GM23248 (cell line): ENCODE results near the gene TNNI3K. TPM values are rescaled to one million over a fixed set of nuclear protein-coding genes. Genes with fewer than 3 reads are reported as not detected.

Experiments
- DNase-seq: peaks from one replicate; pipeline ENCODE4 v3.0.0-alpha.2; 2015
- H2AFZ ChIP-seq: fragments of 200-600 bp; sonication (generic); 2 replicates; pipeline ENCODE4 v1.6.1; 2016; ENCODE audit warnings: antibody characterized with exemption
- H3F3A ChIP-seq: fragments of 200-600 bp; sonication (generic); 2 replicates; pipeline ENCODE4 v1.6.1; 2016; ENCODE audit warnings: mild to moderate bottlenecking, antibody characterized with exemption, mixed run types; ENCODE audit not compliant: insufficient read depth
- H3K27ac ChIP-seq: fragments of 200-600 bp; sonication (generic); 2 replicates; pipeline ENCODE4 v1.5.1; 2016; ENCODE audit warnings: mild to moderate bottlenecking
- H3K27me3 ChIP-seq: fragments of 200-600 bp; sonication (generic); replicated peaks from 2 replicates; pipeline ENCODE4 v1.6.1; 2016; ENCODE audit warnings: mild to moderate bottlenecking; ENCODE audit not compliant: insufficient read depth
- H3K36me3 ChIP-seq: fragments of 200-600 bp; sonication (generic); 2 replicates; pipeline ENCODE4 v1.6.1; 2016; ENCODE audit warnings: low read depth, mild to moderate bottlenecking
- H3K4me1 ChIP-seq: fragments of 200-600 bp; sonication (generic); 2 replicates; pipeline ENCODE4 v1.6.1; 2016; ENCODE audit warnings: mild to moderate bottlenecking; ENCODE audit not compliant: insufficient read depth
- H3K4me2 ChIP-seq: fragments of 200-600 bp; sonication (generic); one replicate; pipeline ENCODE4 v1.6.1; 2016; ENCODE audit warnings: mild to moderate bottlenecking; ENCODE audit not compliant: unreplicated experiment
- H3K4me3 ChIP-seq: fragments of 200-600 bp; sonication (generic); 2 replicates; pipeline ENCODE4 v1.5.1; 2016; ENCODE audit warnings: mild to moderate bottlenecking
- H3K79me2 ChIP-seq: fragments of 200-600 bp; sonication (generic); 2 replicates; pipeline ENCODE4 v1.6.1; 2016; ENCODE audit warnings: mild to moderate bottlenecking; ENCODE audit not compliant: insufficient read depth
- H3K9ac ChIP-seq: fragments of 200-600 bp; sonication (generic); 2 replicates; pipeline ENCODE4 v1.6.1; 2016; ENCODE audit warnings: mild to moderate bottlenecking
- H3K9me2 ChIP-seq: fragments of 200-600 bp; sonication (generic); 2 replicates; pipeline ENCODE4 v1.6.1; 2016; ENCODE audit warnings: mixed run types, mild to moderate bottlenecking, moderate library complexity; ENCODE audit not compliant: insufficient read depth
- H3K9me3 ChIP-seq: fragments of 200-600 bp; sonication (generic); one replicate; pipeline ENCODE4 v1.6.1; 2017; ENCODE audit warnings: low read depth
- H4K20me1 ChIP-seq: fragments of 200-600 bp; sonication (generic); 2 replicates; pipeline ENCODE4 v1.6.0; 2016; ENCODE audit not compliant: insufficient read depth
- EZH2 ChIP-seq: fragments of 200-600 bp; sonication (generic); IDR thresholded peaks from 2 replicates; pipeline ENCODE4 v1.6.1; 2018; ENCODE audit warnings: antibody characterized with exemption, mild to moderate bottlenecking; ENCODE audit not compliant: insufficient read depth, poor library complexity, severe bottlenecking
- EZH2phosphoT487 ChIP-seq: fragments of 200-600 bp; sonication (generic); IDR thresholded peaks from 2 replicates; pipeline ENCODE4 v1.6.1; 2018; ENCODE audit warnings: antibody characterized with exemption, moderate library complexity, mild to moderate bottlenecking, low read depth; ENCODE audit not compliant: insufficient read depth
- WGBS, 2 experiments: methylation state at CpG; one replicate each; pipeline ENCODE4 v1.1.6; 2015 to 2017; ENCODE audit warnings: low lambda C conversion rate in 2 of 2, low coverage in 1 of 2; ENCODE audit errors: missing lambda C conversion rate in 2 of 2; 5-methylcytosine and 5-hydroxymethylcytosine counted together
- in situ Hi-C: fragments of 300-500 bp; cut with MboI; formaldehyde crosslinking; loops from 2 replicates; pipeline ENCODE4 v1.15.0; 2020
- polyA plus RNA-seq: library from polyadenylated mRNA; unstranded; fragments of >200 nt; fragmentation: Nextera tagmentation; extraction: Ambion mirVana; gene quantifications from 2 replicates; pipeline ENCODE4 v1.2.1, GENCODE V29; 2016
- total RNA-seq: library from RNA; depleted of rRNA; stranded (reverse); fragments of >200 nt; shearing (Covaris generic); gene quantifications from 2 replicates; pipeline ENCODE4 v1.2.3, GENCODE V29; 2014

Gene TNNI3K
- total and polyA plus RNA-seq, 2 experiments from 2014 or later: not detected

DNA sequence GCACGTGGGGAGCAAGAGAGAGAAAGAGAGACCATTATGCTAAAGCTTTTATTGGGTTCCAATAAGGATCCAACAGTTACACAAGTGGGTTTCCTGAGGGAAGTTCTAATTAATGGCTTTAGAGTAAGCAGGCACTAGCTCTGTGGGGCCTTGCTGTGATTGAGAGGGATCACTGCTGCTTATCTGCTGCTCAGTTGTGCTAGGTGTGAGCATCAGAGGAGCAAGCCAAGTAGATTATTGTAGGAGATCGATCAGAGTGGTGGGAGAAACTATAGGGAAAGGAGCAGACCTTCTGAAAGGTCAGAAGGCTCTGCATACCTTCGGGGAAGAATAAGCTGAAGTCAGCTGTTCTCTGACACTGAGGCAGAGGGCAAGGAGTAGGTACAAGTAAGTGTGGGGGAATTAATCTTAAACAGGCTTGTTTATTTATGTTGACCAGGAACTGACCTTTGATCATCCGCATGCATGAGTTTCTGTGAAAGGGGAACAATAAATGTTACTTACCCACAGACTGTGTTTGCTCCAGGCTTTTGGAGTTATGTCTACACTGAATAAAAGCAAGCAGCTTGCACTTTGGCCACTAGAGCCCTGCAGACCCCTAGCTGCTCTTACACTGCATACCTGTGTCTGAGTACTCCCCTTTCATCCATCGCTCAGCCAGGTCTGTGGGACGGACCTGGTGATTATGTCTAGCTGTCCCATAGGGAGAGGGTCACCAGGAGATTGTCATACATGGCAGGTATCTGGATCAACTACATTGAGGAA lies 89.7 kb downstream of the TNNI3K start:
- H3F3A ChIP-seq: no peaks in the 10 kb centered on the region
- H3K4me3 ChIP-seq: no peak overlapping the region
- H3K9ac ChIP-seq: no peak overlapping the region
- no peak overlapping the region for H2AFZ ChIP-seq
- no peak for DNase-seq
- H3K4me1 ChIP-seq: no peaks in the 10 kb centered on the region
- no peaks in the 10 kb centered on the region for H3K36me3 ChIP-seq
- H3K27ac ChIP-seq: no peak overlapping the region
- H3K9me3 ChIP-seq: no peaks in the 10 kb centered on the region
- no peaks in the 10 kb centered on the region for H4K20me1 ChIP-seq
- TF ChIP-seq EZH2 (no peak), EZH2phosphoT487 (no peak)
- H3K4me2 ChIP-seq: no peak overlapping the region
- H3K27me3 ChIP-seq: no peaks in the 10 kb centered on the region
- no peaks in the 10 kb centered on the region for H3K9me2 ChIP-seq
- H3K79me2 ChIP-seq: no peaks in the 10 kb centered on the region
- in situ Hi-C loops: no loop called here
- WGBS, 2 experiments: 57% methylated on average over 6 of the region's 6 CpGs

DNA sequence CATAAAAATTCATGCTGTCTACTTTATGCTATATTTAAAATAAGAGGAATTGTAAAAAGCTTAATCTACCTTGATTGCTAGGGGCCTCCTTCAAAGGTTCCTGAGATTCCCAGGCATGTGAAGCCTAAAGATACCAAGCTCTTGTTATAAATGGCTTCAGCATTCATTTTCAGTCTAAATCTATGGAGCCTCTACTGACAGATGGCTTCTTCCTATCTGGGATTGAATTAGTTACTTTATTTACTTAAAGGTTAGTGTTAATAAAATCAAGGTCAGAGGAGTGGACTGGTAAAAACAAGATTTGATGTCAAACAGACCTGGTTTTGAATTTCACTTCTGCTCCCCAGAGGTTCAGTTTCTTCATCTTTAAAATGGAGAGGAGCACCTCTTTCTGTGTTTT lies 93.7 kb downstream of the TNNI3K start:
- H3K36me3 ChIP-seq: no peaks in the 10 kb centered on the region
- H3K9me2 ChIP-seq: no peaks in the 10 kb centered on the region
- no peaks in the 10 kb centered on the region for H4K20me1 ChIP-seq
- H3F3A ChIP-seq: no peaks in the 10 kb centered on the region
- H2AFZ ChIP-seq: no peak overlapping the region
- H3K4me2 ChIP-seq: no peak overlapping the region
- in situ Hi-C loops: no loop called here
- no peaks in the 10 kb centered on the region for H3K27me3 ChIP-seq
- no peaks in the 10 kb centered on the region for H3K9me3 ChIP-seq
- no peak overlapping the region for H3K4me3 ChIP-seq
- no peak overlapping the region for H3K27ac ChIP-seq
- H3K4me1 ChIP-seq: no peaks in the 10 kb centered on the region
- DNase-seq: no peak
- TF ChIP-seq EZH2 (no peak), EZH2phosphoT487 (no peak)
- no peak overlapping the region for H3K9ac ChIP-seq
- H3K79me2 ChIP-seq: no peaks in the 10 kb centered on the region

DNA sequence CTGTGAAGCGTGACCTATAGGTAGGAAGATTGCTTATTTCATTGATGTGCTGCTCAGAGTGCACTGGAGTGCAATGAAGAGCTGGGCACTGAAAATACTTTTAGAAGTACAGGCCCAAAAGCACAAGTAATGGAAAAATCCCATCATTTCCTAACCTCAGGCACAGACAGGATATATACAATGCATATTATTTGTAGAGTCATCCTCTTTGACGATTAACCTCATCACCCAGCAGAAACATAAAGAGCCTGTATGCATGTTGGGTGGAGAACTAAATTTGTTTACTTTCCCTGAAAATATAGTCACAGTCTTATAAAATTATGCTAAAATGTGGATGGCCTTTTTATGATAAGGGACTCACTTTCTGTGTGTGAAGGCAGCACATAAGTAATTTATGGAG lies 98.1 kb downstream of the TNNI3K start:
- no peak for DNase-seq
- no peak overlapping the region for H3K27ac ChIP-seq
- H3K9ac ChIP-seq: no peak overlapping the region
- H3K4me2 ChIP-seq: no peak overlapping the region
- no peaks in the 10 kb centered on the region for H3F3A ChIP-seq
- no peaks in the 10 kb centered on the region for H3K4me1 ChIP-seq
- WGBS, 2 experiments: 50 to 51% methylated on average over 2 of the region's 2 CpGs
- H3K79me2 ChIP-seq: no peaks in the 10 kb centered on the region
- no peaks in the 10 kb centered on the region for H4K20me1 ChIP-seq
- no peak overlapping the region for H2AFZ ChIP-seq
- H3K9me2 ChIP-seq: no peaks in the 10 kb centered on the region
- no peak overlapping the region for H3K4me3 ChIP-seq
- no peak for TF ChIP-seq EZH2
- in situ Hi-C loops: no loop called here
- H3K9me3 ChIP-seq: no peaks in the 10 kb centered on the region
- H3K27me3 ChIP-seq: no peaks in the 10 kb centered on the region
- H3K36me3 ChIP-seq: no peaks in the 10 kb centered on the region

DNA sequence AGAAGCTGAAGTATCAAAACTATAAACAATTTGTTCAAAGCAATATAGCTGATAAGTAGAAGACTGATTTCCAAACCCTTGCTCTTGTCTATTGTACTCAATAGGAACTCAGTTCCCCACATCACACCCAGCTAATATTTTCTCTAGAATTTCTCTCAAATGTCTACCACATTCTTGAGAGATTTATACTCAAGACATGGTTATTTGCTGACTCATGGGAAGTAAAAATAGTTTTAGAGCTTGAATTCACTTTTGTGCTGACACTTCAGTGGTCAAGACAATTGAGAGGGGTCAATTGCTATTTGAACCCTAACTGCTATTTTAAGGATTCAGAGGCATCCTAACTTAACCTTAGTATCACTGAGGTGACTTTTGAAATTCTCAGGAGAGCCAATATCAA lies 99.0 kb downstream of the TNNI3K start:
- Histone ChIP-seq H4K20me1 (no peaks in the 10 kb centered on the region), H3K9me2 (no peaks in the 10 kb centered on the region), H3K9ac (no peak overlapping the region), H3K9me3 (no peaks in the 10 kb centered on the region), H2AFZ (no peak overlapping the region), H3K36me3 (no peaks in the 10 kb centered on the region), H3F3A (no peaks in the 10 kb centered on the region), H3K4me1 (no peaks in the 10 kb centered on the region), H3K4me2 (no peak overlapping the region), H3K4me3 (no peak overlapping the region), H3K27ac (no peak overlapping the region), H3K27me3 (no peaks in the 10 kb centered on the region), H3K79me2 (no peaks in the 10 kb centered on the region)
- DNase-seq: no peak
- TF ChIP-seq EZH2 (no peak), EZH2phosphoT487 (no peak)
- in situ Hi-C loops: no loop called here

DNA sequence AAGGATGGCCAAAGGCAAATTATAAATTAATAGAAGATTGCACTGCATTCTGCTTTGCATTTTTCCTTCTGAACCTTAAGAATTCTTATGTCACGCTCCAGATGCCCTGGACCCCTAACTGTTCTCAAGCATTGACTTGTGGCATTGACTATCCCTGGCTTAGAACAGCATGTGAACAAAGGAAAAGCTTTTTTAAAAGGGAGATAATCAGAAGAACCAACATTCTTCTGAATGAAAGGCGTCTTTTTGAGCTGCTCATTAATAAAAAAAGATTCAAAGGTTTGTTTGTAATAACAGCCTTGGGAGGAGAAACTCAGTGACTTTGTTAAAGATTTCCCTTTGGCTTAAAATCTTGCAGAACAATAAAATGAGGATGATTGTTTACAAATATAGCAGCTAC lies 105.5 kb downstream of the TNNI3K start:
- in situ Hi-C loops: no loop called here
- H3K36me3 ChIP-seq: no peaks in the 10 kb centered on the region
- WGBS, 2 experiments: 7 to 23% methylated on average over 2 of the region's 2 CpGs
- no peaks in the 10 kb centered on the region for H3K4me1 ChIP-seq
- H3K27ac ChIP-seq: no peak overlapping the region
- no peak overlapping the region for H3K9ac ChIP-seq
- no peak overlapping the region for H3K4me2 ChIP-seq
- H3K79me2 ChIP-seq: no peaks in the 10 kb centered on the region
- TF ChIP-seq EZH2 (no peak), EZH2phosphoT487 (no peak)
- H3K9me3 ChIP-seq: no peaks in the 10 kb centered on the region
- H3K4me3 ChIP-seq: no peak overlapping the region
- no peak overlapping the region for H2AFZ ChIP-seq
- H3F3A ChIP-seq: no peaks in the 10 kb centered on the region
- no peaks in the 10 kb centered on the region for H4K20me1 ChIP-seq
- H3K27me3 ChIP-seq: no peaks in the 10 kb centered on the region
- no peak for DNase-seq
- H3K9me2 ChIP-seq: no peaks in the 10 kb centered on the region
